ENCODE results near the gene ZNF638. TPM values are rescaled to one million over a fixed set of nuclear protein-coding genes. Genes with fewer than 3 reads are reported as not detected.

Gene ZNF638
- total RNA-seq, 1 donor from 2014 or later, result 211 TPM

GRCh38 chr2:71332435-71332796, 834 bp downstream of the ZNF638 start:
- ATAC-seq, result no peak
- intact Hi-C loops (cut with DNase I), result no loop called here
- no peak for DNase-seq (ENCODE audit: low spot score)

GRCh38 chr2:71333619-71334018, 2.0 kb downstream of the ZNF638 start:
- intact Hi-C loops (cut with DNase I), result no loop called here
- ATAC-seq, result no peak
- DNase-seq (ENCODE audit: low spot score), result no peak

GRCh38 chr2:71336384-71336783, 4.8 kb downstream of the ZNF638 start:
- no peak for DNase-seq (ENCODE audit: low spot score)
- intact Hi-C loops (cut with DNase I), result no loop called here
- no peak for ATAC-seq

GRCh38 chr2:71336802-71337201, 5.2 kb downstream of the ZNF638 start:
- no peak for DNase-seq (ENCODE audit: low spot score)
- ATAC-seq, result peak; percentile 85
- intact Hi-C loops (cut with DNase I), result no loop called here

GRCh38 chr2:71337776-71338175, 6.2 kb downstream of the ZNF638 start:
- no peak for ATAC-seq
- no peak for DNase-seq (ENCODE audit: low spot score)
- intact Hi-C loops (cut with DNase I), result no loop called here

GRCh38 chr2:71339685-71340084, 8.1 kb downstream of the ZNF638 start:
- DNase-seq (ENCODE audit: low spot score) (no peak), ATAC-seq (no peak)
- intact Hi-C loops (cut with DNase I), result no loop called here

GRCh38 chr2:71340176-71340575, 8.6 kb downstream of the ZNF638 start:
- DNase-seq (ENCODE audit: low spot score) (no peak), ATAC-seq (no peak)
- intact Hi-C loops (cut with DNase I), result no loop called here

- no peak for DNase-seq (ENCODE audit: low spot score)
- intact Hi-C loops (cut with DNase I), result no loop called here
- no peak for ATAC-seq
Measured at GRCh38 chr2:71341645-71342044, 10.1 kb downstream of the ZNF638 start.

GRCh38 chr2:71346065-71346464, 14.5 kb downstream of the ZNF638 start:
- DNase-seq (ENCODE audit: low spot score) (no peak), ATAC-seq (no peak)
- intact Hi-C loops (cut with DNase I), result no loop called here

GRCh38 chr2:71347517-71347916, 15.9 kb downstream of the ZNF638 start:
- no peak for DNase-seq (ENCODE audit: low spot score)
- intact Hi-C loops (cut with DNase I), result no loop called here
- ATAC-seq, result peak; percentile 39

- intact Hi-C loops (cut with DNase I), result no loop called here
- ATAC-seq (no peak), DNase-seq (ENCODE audit: low spot score) (no peak)
Measured at GRCh38 chr2:71348302-71348701, 16.7 kb downstream of the ZNF638 start.

GRCh38 chr2:71353248-71353647, 21.7 kb downstream of the ZNF638 start:
- intact Hi-C loops (cut with DNase I), result no loop called here
- DNase-seq (ENCODE audit: low spot score) (no peak), ATAC-seq (no peak)

GRCh38 chr2:71358931-71359671, 27.5 kb downstream of the ZNF638 start:
- intact Hi-C loops (cut with DNase I), result no loop called here
- no peak for ATAC-seq
- no peak for DNase-seq (ENCODE audit: low spot score)

- ATAC-seq, result no peak
- no peak for DNase-seq (ENCODE audit: low spot score)
- intact Hi-C loops (cut with DNase I), result no loop called here
Measured at GRCh38 chr2:71360434-71360975, 28.9 kb downstream of the ZNF638 start.

GRCh38 chr2:71361631-71362030, 30.0 kb downstream of the ZNF638 start:
- intact Hi-C loops (cut with DNase I), result no loop called here
- DNase-seq (ENCODE audit: low spot score) (no peak), ATAC-seq (no peak)

- DNase-seq (ENCODE audit: low spot score) (no peak), ATAC-seq (no peak)
- intact Hi-C loops (cut with DNase I), result no loop called here
Measured at GRCh38 chr2:71362447-71362846, 30.9 kb downstream of the ZNF638 start.

GRCh38 chr2:71370015-71370414, 38.4 kb downstream of the ZNF638 start:
- no peak for ATAC-seq
- no peak for DNase-seq (ENCODE audit: low spot score)
- intact Hi-C loops (cut with DNase I), result no loop called here

GRCh38 chr2:71372042-71372441, 40.5 kb downstream of the ZNF638 start:
- ATAC-seq, result no peak
- DNase-seq (ENCODE audit: low spot score), result no peak

GRCh38 chr2:71379086-71379485, 47.5 kb downstream of the ZNF638 start:
- intact Hi-C loops (cut with DNase I), result no loop called here
- ATAC-seq (no peak), DNase-seq (ENCODE audit: low spot score) (no peak)

More at GRCh38 chr2:71372042-71372441, 40.5 kb downstream of the ZNF638 start:
- intact Hi-C loops (cut with DNase I), result no loop called here

GRCh38 chr2:71380665-71381064, 49.1 kb downstream of the ZNF638 start:
- intact Hi-C loops (cut with DNase I), result no loop called here
- DNase-seq (ENCODE audit: low spot score) (no peak), ATAC-seq (no peak)

- no peak for ATAC-seq
- intact Hi-C loops (cut with DNase I), result no loop called here
Measured at GRCh38 chr2:71385012-71385411, 53.4 kb downstream of the ZNF638 start.

More at GRCh38 chr2:71385012-71385411, 53.4 kb downstream of the ZNF638 start:
- DNase-seq (ENCODE audit: low spot score), result no peak

All from sciatic nerve (tissue), 2 donors.